IMR-90 (cell line): ENCODE measurements around the gene CYP4F8. TPM values are rescaled to one million over a fixed set of nuclear protein-coding genes. Genes with fewer than 3 reads are reported as not detected.

Source experiments
- ATAC-seq: fragments of 200-7000 bp; cut with Tn5 transposase; 2 replicates; pipeline ENCODE4 v1.9.1; 2020; ENCODE audit warnings: low read depth, mild to moderate bottlenecking, moderate library complexity
- BruUV-seq: library from RNA; stranded (reverse); fragments of 400-500 nt; replicated peaks from 2 replicates; lab custom pipeline; 2021; lab: Mats Ljungman, UMichigan
- CTCF ChIA-PET: fragments of 300-600 bp; formaldehyde crosslinking; extraction: SDS; loops from one replicate; lab custom pipeline; 2021; ENCODE audit warnings: antibody characterized with exemption; lab: Yijun Ruan, JAX
- POLR2A ChIA-PET: fragments of 300-600 bp; sonication (Branson Sonifier 250); formaldehyde crosslinking; loops from one replicate; lab custom pipeline; 2022; ENCODE audit warnings: antibody characterized with exemption; ENCODE audit not compliant: unreplicated experiment; lab: Charles Lee
- DNase-seq: peaks from one replicate; pipeline ENCODE4 v3.0.0; 2013
- H2AFZ ChIP-seq: replicated peaks from 2 replicates; pipeline ENCODE3; 2013; ENCODE audit warnings: low read length, mild to moderate bottlenecking; ENCODE audit not compliant: poor library complexity
- H2AK5ac ChIP-seq: 2 replicates; pipeline ENCODE4 v1.6.1; 2013; ENCODE audit warnings: low read depth, low read length, inconsistent platforms
- H2AK9ac ChIP-seq: replicated peaks from 2 replicates; pipeline ENCODE3; 2013; ENCODE audit warnings: mild to moderate bottlenecking, low read depth, low read length, moderate library complexity; ENCODE audit not compliant: poor library complexity
- H2BK120ac ChIP-seq: 2 replicates; pipeline ENCODE4 v1.6.1; 2013; ENCODE audit warnings: low read depth, low read length, inconsistent platforms
- H2BK15ac ChIP-seq: 3 replicates; pipeline ENCODE4 v1.6.1; 2013; ENCODE audit warnings: low read depth, low read length, inconsistent platforms
- H2BK20ac ChIP-seq: 2 replicates; pipeline ENCODE4 v1.6.1; 2013; ENCODE audit warnings: low read depth, mild to moderate bottlenecking, inconsistent platforms, low read length, moderate library complexity
- H2BK5ac ChIP-seq: 2 replicates; pipeline ENCODE4 v1.6.1; 2013; ENCODE audit warnings: mild to moderate bottlenecking, low read depth, low read length, inconsistent platforms; ENCODE audit not compliant: poor library complexity, severe bottlenecking
- H3K14ac ChIP-seq: replicated peaks from 2 replicates; pipeline ENCODE4 v1.6.1; 2013; ENCODE audit warnings: low read depth, low read length, inconsistent platforms
- H3K18ac ChIP-seq: 2 replicates; pipeline ENCODE4 v1.6.1; 2013; ENCODE audit warnings: low read depth, low read length, control low read depth
- H3K23ac ChIP-seq: 2 replicates; pipeline ENCODE4 v1.6.1; 2013; ENCODE audit warnings: low read depth, low read length, inconsistent platforms
- H3K27ac ChIP-seq: 2 replicates; pipeline ENCODE4 v1.5.1; 2013; ENCODE audit warnings: mild to moderate bottlenecking, control low read depth, low read length; ENCODE audit not compliant: insufficient read depth
- H3K27me3 ChIP-seq: 2 replicates; pipeline ENCODE4 v1.6.1; 2013; ENCODE audit warnings: low read length; ENCODE audit not compliant: control insufficient read depth, insufficient read depth
- H3K36me3 ChIP-seq: 2 replicates; pipeline ENCODE4 v1.6.1; 2013; ENCODE audit warnings: low read length, mixed read lengths; ENCODE audit not compliant: control insufficient read depth, insufficient read depth
- H3K4ac ChIP-seq: 2 replicates; pipeline ENCODE4 v1.6.1; 2013; ENCODE audit warnings: low read depth, low read length, inconsistent platforms
- H3K4me1 ChIP-seq: 2 replicates; pipeline ENCODE4 v1.6.1; 2013; ENCODE audit warnings: low read length, mixed read lengths; ENCODE audit not compliant: control insufficient read depth, insufficient read depth
- H3K4me2 ChIP-seq: 2 replicates; pipeline ENCODE4 v1.6.1; 2013; ENCODE audit warnings: low read depth, mild to moderate bottlenecking, control low read depth, low read length, moderate library complexity
- H3K4me3 ChIP-seq: 2 replicates; pipeline ENCODE4 v1.5.1; 2013; ENCODE audit warnings: low read depth, mild to moderate bottlenecking, control low read depth, low read length, moderate library complexity; ENCODE audit not compliant: insufficient read depth
- H3K56ac ChIP-seq: 2 replicates; pipeline ENCODE4 v1.6.1; 2013; ENCODE audit warnings: low read length, inconsistent platforms; ENCODE audit not compliant: insufficient read depth; ENCODE audit errors: extremely low read depth
- H3K79me1 ChIP-seq, 2 experiments: 2 replicates each; pipeline ENCODE4 v1.6.1; 2013; ENCODE audit warnings: low read length in 2 of 2, inconsistent platforms in 1 of 2, low read depth in 1 of 2
- H3K9ac ChIP-seq: 2 replicates; pipeline ENCODE4 v1.6.1; 2013; ENCODE audit warnings: low read depth, low read length, control low read depth
- H3K9me1 ChIP-seq: 2 replicates; pipeline ENCODE4 v1.6.1; 2013; ENCODE audit warnings: low read length, inconsistent platforms; ENCODE audit not compliant: insufficient read depth
- H3K9me3 ChIP-seq: 2 replicates; pipeline ENCODE4 v1.6.1; 2013; ENCODE audit warnings: low read length; ENCODE audit not compliant: control insufficient read depth, insufficient read depth
- H4K20me1 ChIP-seq: 2 replicates; pipeline ENCODE4 v1.6.1; 2013; ENCODE audit warnings: low read length, inconsistent platforms; ENCODE audit not compliant: insufficient read depth
- H4K5ac ChIP-seq: 2 replicates; pipeline ENCODE4 v1.6.1; 2013; ENCODE audit warnings: mild to moderate bottlenecking, low read depth, low read length, control low read depth
- H4K8ac ChIP-seq, 2 experiments: 2 replicates each; pipeline ENCODE4 v1.6.1; 2013; ENCODE audit warnings: low read depth in 2 of 2, low read length in 2 of 2, control low read depth in 1 of 2, inconsistent platforms in 1 of 2
- H4K91ac ChIP-seq: 2 replicates; pipeline ENCODE4 v1.6.1; 2013; ENCODE audit warnings: low read depth, low read length, inconsistent platforms; ENCODE audit not compliant: insufficient read depth
- BHLHE40 ChIP-seq: fragments of 150-350 bp; IDR thresholded peaks from 2 replicates; pipeline ENCODE4 v1.6.1; 2016; ENCODE audit warnings: mild to moderate bottlenecking, low read depth, low read length
- CEBPB ChIP-seq: IDR thresholded peaks from 2 replicates; pipeline ENCODE4 v1.6.1; 2012; ENCODE audit warnings: low read depth, low read length, improper control_type of control experiment
- CHD1 ChIP-seq: IDR thresholded peaks from 2 replicates; pipeline ENCODE4 v1.6.1; 2012; ENCODE audit warnings: low read depth, low read length, improper control_type of control experiment
- FOS ChIP-seq: fragments of 150-350 bp; IDR thresholded peaks from 2 replicates; pipeline ENCODE4 v1.6.1; 2016; ENCODE audit warnings: low read depth, low read length
- MAFK ChIP-seq: IDR thresholded peaks from 2 replicates; pipeline ENCODE4 v1.6.1; 2012; ENCODE audit warnings: low read depth, low read length, improper control_type of control experiment
- MAZ ChIP-seq: IDR thresholded peaks from 2 replicates; pipeline ENCODE4 v1.6.1; 2012; ENCODE audit warnings: low read depth, mild to moderate bottlenecking, low read length, improper control_type of control experiment, moderate library complexity, borderline replicate concordance
- NFE2L2 ChIP-seq: fragments of 150-350 bp; IDR thresholded peaks from 2 replicates; pipeline ENCODE4 v1.6.1; 2016; ENCODE audit warnings: low read depth, mild to moderate bottlenecking, low read length
- POLR2A ChIP-seq: IDR thresholded peaks from 2 replicates; pipeline ENCODE4 v1.6.1; 2012; ENCODE audit warnings: mild to moderate bottlenecking, low read depth, low read length
- RAD21 ChIP-seq: IDR thresholded peaks from 2 replicates; pipeline ENCODE4 v1.6.1; 2012; ENCODE audit warnings: low read length, improper control_type of control experiment
- RCOR1 ChIP-seq: IDR thresholded peaks from 2 replicates; pipeline ENCODE4 v1.6.1; 2012; ENCODE audit warnings: mild to moderate bottlenecking, low read length, improper control_type of control experiment; ENCODE audit not compliant: insufficient replicate concordance
- RFX5 ChIP-seq: IDR thresholded peaks from 2 replicates; pipeline ENCODE4 v1.8.0; 2012; ENCODE audit warnings: low read depth, mild to moderate bottlenecking, low read length, moderate library complexity
- SMC3 ChIP-seq: fragments of 150-350 bp; IDR thresholded peaks from 2 replicates; pipeline ENCODE4 v1.6.1; 2016; ENCODE audit warnings: low read depth, mild to moderate bottlenecking, antibody characterized with exemption, low read length, moderate library complexity
- WGBS, 2 experiments: methylation state at CpG; one replicate each; pipeline versions ENCODE4 v1.1.5 to v1.1.7; 2013; ENCODE audit warnings: missing lambda C conversion rate in 2 of 2; ENCODE audit not compliant: insufficient read length in 1 of 2; ENCODE audit errors: extremely low coverage in 2 of 2; 5-methylcytosine and 5-hydroxymethylcytosine counted together
- dilution Hi-C: fragments of 300-500 bp; cut with HindIII; formaldehyde crosslinking; loops from one replicate; pipeline ENCODE4 v1.14.3; 2018; ENCODE audit warnings: low sequenced_read_pairs; ENCODE audit not compliant: unreplicated experiment
- in situ Hi-C: fragments of 300-500 bp; cut with MboI; formaldehyde crosslinking; loops from 3 replicates; pipeline ENCODE4 v1.14.3; 2019; ENCODE audit warnings: low sequenced_read_pairs, inconsistent platforms, mixed read lengths
- intact Hi-C: fragments of 100-400 bp; cut with micrococcal nuclease; formaldehyde crosslinking; loops from 2 replicates; pipeline ENCODE4 v1.10.0; 2022
- polyA plus RNA-seq, 3 experiments: library from polyadenylated mRNA; depleted of rRNA; stranded (reverse); fragments of >200 nt; gene quantifications; 2 replicates each; pipeline ENCODE4 v1.2.3, GENCODE V29; 2012; ENCODE audit warnings: low replicate concordance in 1 of 3
- total RNA-seq: library from RNA; depleted of rRNA; stranded (reverse); fragments of >200 nt; gene quantifications from 2 replicates; pipeline ENCODE4 v1.2.3, GENCODE V29; 2012
- TF ChIP-seq, protein P1 (sequence below): fragments of 150-350 bp; IDR thresholded peaks from 2 replicates; pipeline ENCODE4 v1.6.1; 2016; ENCODE audit warnings: low read depth, mild to moderate bottlenecking, low read length, moderate library complexity, borderline replicate concordance
- TF ChIP-seq, protein P2 (sequence below): conservative IDR thresholded peaks from 2 replicates; pipeline ENCODE4 v1.5.1; 2012; ENCODE audit warnings: mild to moderate bottlenecking, low read depth, low read length, improper control_type of control experiment

CYP4F8 gene
- total and polyA plus RNA-seq, 2 of the 4 experiments (the other 2 are of a cell fraction) = not detected

DNA sequence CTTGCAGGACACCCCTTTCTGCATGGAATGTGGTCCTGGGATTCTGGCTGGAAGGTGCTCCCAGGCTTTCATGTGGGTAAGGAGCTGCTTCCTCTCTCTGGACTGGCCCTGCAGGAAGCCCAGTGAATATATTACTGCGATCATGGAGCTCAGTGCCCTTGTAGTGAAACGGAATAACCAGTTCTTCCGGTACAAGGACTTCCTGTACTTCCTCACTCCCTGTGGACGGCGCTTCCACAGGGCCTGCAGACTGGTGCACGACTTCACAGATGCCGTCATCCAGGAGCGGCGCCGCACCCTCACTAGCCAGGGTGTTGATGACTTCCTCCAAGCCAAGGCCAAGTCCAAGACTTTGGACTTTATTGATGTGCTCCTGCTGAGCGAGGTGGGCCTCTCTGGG is 8.0 kb downstream of the CYP4F8 start:
- peaks cover 10% of the 10 kb centered on the region; the same call in 1 of the 2 replicates for H3K9me3 ChIP-seq
- no peak overlapping the region for H2BK20ac ChIP-seq
- H2BK5ac ChIP-seq = no peak overlapping the region
- no peak for DNase-seq
- no peaks in the 10 kb centered on the region for H3K9me1 ChIP-seq
- no peaks in the 10 kb centered on the region for H3K79me1 ChIP-seq
- BruUV-seq = no TSS peak
- no peak for ATAC-seq
- POLR2A ChIA-PET = no interaction called here
- H3K4me2 ChIP-seq = no peak overlapping the region
- CTCF ChIA-PET = no interaction called here
- no peak overlapping the region for H2BK15ac ChIP-seq
- intact Hi-C loops = no loop called here
- H3K27ac ChIP-seq = no peak overlapping the region
- no peak overlapping the region for H2AFZ ChIP-seq
- no peak overlapping the region for H3K18ac ChIP-seq
- dilution Hi-C loops = no loop called here
- 55% methylated on average over 9 of the region's 11 CpGs; no CpG with 5 or more reads in 1 of the 2 experiments for WGBS, 2 experiments
- H3K14ac ChIP-seq = no peak overlapping the region
- TF ChIP-seq MAFK (no peak), SMC3 (no peak), CHD1 (no peak), RFX5 (no peak), BHLHE40 (no peak), NFE2L2 (no peak), RAD21 (no peak), CEBPB (no peak), POLR2A (no peak), FOS (no peak), RCOR1 (no peak), MAZ (no peak)
- TF ChIP-seq, protein P1, sequence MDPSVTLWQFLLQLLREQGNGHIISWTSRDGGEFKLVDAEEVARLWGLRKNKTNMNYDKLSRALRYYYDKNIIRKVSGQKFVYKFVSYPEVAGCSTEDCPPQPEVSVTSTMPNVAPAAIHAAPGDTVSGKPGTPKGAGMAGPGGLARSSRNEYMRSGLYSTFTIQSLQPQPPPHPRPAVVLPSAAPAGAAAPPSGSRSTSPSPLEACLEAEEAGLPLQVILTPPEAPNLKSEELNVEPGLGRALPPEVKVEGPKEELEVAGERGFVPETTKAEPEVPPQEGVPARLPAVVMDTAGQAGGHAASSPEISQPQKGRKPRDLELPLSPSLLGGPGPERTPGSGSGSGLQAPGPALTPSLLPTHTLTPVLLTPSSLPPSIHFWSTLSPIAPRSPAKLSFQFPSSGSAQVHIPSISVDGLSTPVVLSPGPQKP = no peak
- TF ChIP-seq, protein P2, sequence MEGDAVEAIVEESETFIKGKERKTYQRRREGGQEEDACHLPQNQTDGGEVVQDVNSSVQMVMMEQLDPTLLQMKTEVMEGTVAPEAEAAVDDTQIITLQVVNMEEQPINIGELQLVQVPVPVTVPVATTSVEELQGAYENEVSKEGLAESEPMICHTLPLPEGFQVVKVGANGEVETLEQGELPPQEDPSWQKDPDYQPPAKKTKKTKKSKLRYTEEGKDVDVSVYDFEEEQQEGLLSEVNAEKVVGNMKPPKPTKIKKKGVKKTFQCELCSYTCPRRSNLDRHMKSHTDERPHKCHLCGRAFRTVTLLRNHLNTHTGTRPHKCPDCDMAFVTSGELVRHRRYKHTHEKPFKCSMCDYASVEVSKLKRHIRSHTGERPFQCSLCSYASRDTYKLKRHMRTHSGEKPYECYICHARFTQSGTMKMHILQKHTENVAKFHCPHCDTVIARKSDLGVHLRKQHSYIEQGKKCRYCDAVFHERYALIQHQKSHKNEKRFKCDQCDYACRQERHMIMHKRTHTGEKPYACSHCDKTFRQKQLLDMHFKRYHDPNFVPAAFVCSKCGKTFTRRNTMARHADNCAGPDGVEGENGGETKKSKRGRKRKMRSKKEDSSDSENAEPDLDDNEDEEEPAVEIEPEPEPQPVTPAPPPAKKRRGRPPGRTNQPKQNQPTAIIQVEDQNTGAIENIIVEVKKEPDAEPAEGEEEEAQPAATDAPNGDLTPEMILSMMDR = no peak
- no peak overlapping the region for H2BK120ac ChIP-seq
- H2AK5ac ChIP-seq = no peak overlapping the region
- H3K56ac ChIP-seq = no peak overlapping the region
- H3K36me3 ChIP-seq = no peaks in the 10 kb centered on the region
- H4K91ac ChIP-seq = no peak overlapping the region
- no peaks in the 10 kb centered on the region for H3K27me3 ChIP-seq
- no peak overlapping the region for H3K9ac ChIP-seq
- no peak overlapping the region for H4K8ac ChIP-seq
- no peak overlapping the region for H3K4me3 ChIP-seq
- in situ Hi-C loops = no loop called here
- H3K4me1 ChIP-seq = no peaks in the 10 kb centered on the region
- no peaks in the 10 kb centered on the region for H4K20me1 ChIP-seq
- H2AK9ac ChIP-seq = no peak overlapping the region
- no peak overlapping the region for H4K5ac ChIP-seq
- H3K4ac ChIP-seq = no peak overlapping the region
- no peak overlapping the region for H3K23ac ChIP-seq
